K562 (cell line): ENCODE measurements around the gene USP12. TPM values are rescaled to one million over a fixed set of nuclear protein-coding genes. Genes with fewer than 3 reads are reported as not detected.
A peak's percentile ranks its signal among the peaks of the same experiment; 100 is the strongest.

Experiments used
- BRD9 ChIP-seq: fragments of 450-650 bp; IDR thresholded peaks from 2 replicates; pipeline ENCODE4 v1.6.1; 2018; ENCODE audit warnings: low read depth; ENCODE audit not compliant: partially characterized antibody
- HMGN3 ChIP-seq: IDR thresholded peaks from 2 replicates; pipeline ENCODE4 v1.6.1; 2011; ENCODE audit warnings: borderline replicate concordance, low read depth, mild to moderate bottlenecking, mixed read lengths, low read length; ENCODE audit not compliant: insufficient read length; ENCODE audit errors: extremely low read depth
- KDM1A ChIP-seq, 2 experiments: fragments of 450-650 bp; IDR thresholded peaks; 2 replicates each; pipeline ENCODE4 v1.6.1; 2016; ENCODE audit warnings: mild to moderate bottlenecking in 2 of 2
- MAFF ChIP-seq: IDR thresholded peaks from 2 replicates; pipeline ENCODE4 v1.6.1; 2012; ENCODE audit warnings: low read length, improper control_type of control experiment
- NRF1 ChIP-seq, 2 experiments: fragments of 450-650 bp; IDR thresholded peaks in 1 of 2; conservative IDR thresholded peaks in 1 of 2; 2 replicates each; pipeline ENCODE4 v1.6.1; 2014; ENCODE audit warnings: mild to moderate bottlenecking in 2 of 2
- RB1 ChIP-seq: fragments of 450-650 bp; IDR thresholded peaks from 2 replicates; pipeline ENCODE4 v1.6.1; 2017; ENCODE audit warnings: low read depth, mild to moderate bottlenecking
- STAT5A ChIP-seq: IDR thresholded peaks from 2 replicates; pipeline ENCODE4 v1.6.1; 2012; ENCODE audit warnings: low read length, inconsistent platforms, borderline replicate concordance
- TCF7L2 ChIP-seq: fragments of 150-350 bp; IDR thresholded peaks from 2 replicates; pipeline ENCODE4 v1.6.1; 2016; ENCODE audit warnings: low read depth, mild to moderate bottlenecking, low read length, moderate library complexity
- ZC3H11A ChIP-seq: IDR thresholded peaks from 2 replicates; pipeline ENCODE4 v1.6.1; 2012; ENCODE audit warnings: low read depth, low read length, improper control_type of control experiment
- ZC3H8 ChIP-seq: fragments of 450-650 bp; IDR thresholded peaks from 2 replicates; pipeline ENCODE4 v1.6.1; 2017
- ZKSCAN3 ChIP-seq: fragments of 250-450 bp; sonication (Bioruptor Pico); IDR thresholded peaks from 2 replicates; pipeline ENCODE4 v1.4.0; 2020
- ZNF23 ChIP-seq: fragments of 250-450 bp; sonication (Bioruptor Pico); IDR thresholded peaks from 2 replicates; pipeline ENCODE4 v1.4.0; 2020; ENCODE audit warnings: mild to moderate bottlenecking
- ZNF766 ChIP-seq: fragments of 200-800 bp; sonication (Bioruptor generic); conservative IDR thresholded peaks from 2 replicates; pipeline ENCODE4 v1.6.1; 2016; ENCODE audit warnings: missing genetic modification characterization, missing compliant biosample characterization
- polyA plus RNA-seq, 8 experiments: library from polyadenylated mRNA; depleted of rRNA in 4 of 8; stranded (reverse) in 5 of 8; unstranded in 3 of 8; fragments of >200 nt; fragmentation: Nextera tagmentation in 2 of 8; fragmentation: Illumina TruSeq in 1 of 8; extraction: Ambion mirVana in 2 of 8; extraction: Trizol in 1 of 8; gene quantifications; 2 replicates each; pipeline versions ENCODE4 v1.2.1 to v1.2.3, GENCODE V29; 2011 to 2014; ENCODE audit warnings: inconsistent platforms in 1 of 8, missing spikeins in 1 of 8
- total RNA-seq, 7 experiments: library from RNA; depleted of rRNA in 6 of 7; stranded (reverse); fragments of >200 nt in 6 of 7; fragmentation: Illumina TruSeq in 2 of 7; extraction: Trizol in 2 of 7; gene quantifications; 2 replicates each; pipeline versions ENCODE4 v1.2.1 to v1.2.3, GENCODE V29; 2011 to 2021; ENCODE audit warnings: low replicate concordance in 1 of 7
- TF ChIP-seq, protein P1 (sequence below): sonication (generic); formaldehyde crosslinking; IDR thresholded peaks from 2 replicates; pipeline ENCODE4 v1.8.0; 2022; ENCODE audit warnings: mild to moderate bottlenecking, missing genetic modification reagents, borderline replicate concordance
- TF ChIP-seq, protein P2 (sequence below), 2 experiments: fragments of 450-650 bp in 1 of 2; sonication (generic) in 1 of 2; formaldehyde crosslinking in 1 of 2; IDR thresholded peaks in 1 of 2; conservative IDR thresholded peaks in 1 of 2; 2 replicates each; pipeline versions ENCODE4 v1.6.1 to v1.8.1; 2016 to 2023; ENCODE audit warnings: mild to moderate bottlenecking in 2 of 2, moderate library complexity in 2 of 2, inconsistent platforms in 1 of 2, missing genetic modification reagents in 1 of 2
- TF ChIP-seq, protein P3 (sequence below): fragments of 250-450 bp; sonication (Bioruptor Pico); IDR thresholded peaks from 2 replicates; pipeline ENCODE4 v1.8.0; 2021; ENCODE audit warnings: mild to moderate bottlenecking, moderate library complexity
- TF ChIP-seq, protein P4 (sequence below): fragments of 450-650 bp; IDR thresholded peaks from 2 replicates; pipeline ENCODE4 v1.6.1; 2014; ENCODE audit warnings: low read depth, mild to moderate bottlenecking, moderate library complexity, borderline replicate concordance
- TF ChIP-seq, protein P5 (sequence below): sonication (generic); formaldehyde crosslinking; IDR thresholded peaks from 2 replicates; pipeline ENCODE4 v1.8.1; 2023; ENCODE audit warnings: mild to moderate bottlenecking, missing genetic modification reagents
- TF ChIP-seq, protein P6 (sequence below): fragments of 250-450 bp; sonication (Bioruptor Pico); IDR thresholded peaks from 2 replicates; pipeline ENCODE4 v1.8.0; 2021; ENCODE audit warnings: borderline replicate concordance, mild to moderate bottlenecking, moderate library complexity; ENCODE audit not compliant: poor library complexity, severe bottlenecking

The USP12 gene
- total and polyA plus RNA-seq, 9 of the 15 experiments (the other 6 are each of a cell fraction or from before 2014, with no cell fraction given): 1.8 to 20.5 (median 13.3) TPM

DNA sequence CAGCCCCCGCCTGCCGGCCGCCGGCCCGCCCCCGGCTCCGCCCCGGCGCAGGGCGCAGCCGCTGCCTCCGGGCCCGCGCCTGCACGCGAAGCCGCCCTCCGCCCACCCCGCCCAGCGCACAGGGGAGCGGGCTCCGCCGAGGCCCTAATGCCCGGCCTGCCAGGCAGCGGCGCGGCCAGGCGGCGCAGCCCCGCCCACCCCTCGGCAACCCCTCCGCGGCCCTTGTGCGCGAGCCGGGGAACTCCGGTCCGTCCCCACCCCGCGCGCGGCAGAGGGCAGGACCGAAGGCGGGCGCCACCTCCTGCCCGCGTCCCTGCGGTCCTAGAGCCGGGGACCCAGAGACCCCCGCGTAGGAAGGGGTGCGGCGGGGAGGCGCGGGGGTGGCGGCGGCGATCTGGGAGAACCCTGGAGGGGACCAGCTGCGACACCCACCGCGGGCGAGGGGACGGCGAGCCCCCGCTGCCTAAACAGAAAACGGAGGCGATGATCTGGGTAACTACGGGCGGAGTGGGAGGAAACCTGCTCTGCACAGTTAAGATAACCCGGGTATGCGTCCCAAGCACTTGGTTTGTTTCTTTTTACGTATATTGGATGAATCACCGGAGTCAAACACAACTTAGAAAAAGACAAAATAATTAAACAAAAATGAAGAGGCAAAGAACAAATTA, 350 bp upstream of the USP12 start (continued):
- TF ChIP-seq, protein P1, sequence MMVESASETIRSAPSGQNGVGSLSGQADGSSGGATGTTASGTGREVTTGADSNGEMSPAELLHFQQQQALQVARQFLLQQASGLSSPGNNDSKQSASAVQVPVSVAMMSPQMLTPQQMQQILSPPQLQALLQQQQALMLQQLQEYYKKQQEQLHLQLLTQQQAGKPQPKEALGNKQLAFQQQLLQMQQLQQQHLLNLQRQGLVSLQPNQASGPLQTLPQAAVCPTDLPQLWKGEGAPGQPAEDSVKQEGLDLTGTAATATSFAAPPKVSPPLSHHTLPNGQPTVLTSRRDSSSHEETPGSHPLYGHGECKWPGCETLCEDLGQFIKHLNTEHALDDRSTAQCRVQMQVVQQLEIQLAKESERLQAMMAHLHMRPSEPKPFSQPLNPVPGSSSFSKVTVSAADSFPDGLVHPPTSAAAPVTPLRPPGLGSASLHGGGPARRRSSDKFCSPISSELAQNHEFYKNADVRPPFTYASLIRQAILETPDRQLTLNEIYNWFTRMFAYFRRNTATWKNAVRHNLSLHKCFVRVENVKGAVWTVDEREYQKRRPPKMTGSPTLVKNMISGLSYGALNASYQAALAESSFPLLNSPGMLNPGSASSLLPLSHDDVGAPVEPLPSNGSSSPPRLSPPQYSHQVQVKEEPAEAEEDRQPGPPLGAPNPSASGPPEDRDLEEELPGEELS (CRISPR knock-in tag): no peak
- TF ChIP-seq KDM1A (IDR thresholded peaks at IDR 0.05) (peak in 1 of 2 experiments; percentile 37; a peak in 2 of 4 replicates), BRD9 (no peak), RB1 (peak; percentile 36; the same call in 1 of the 2 replicates), ZC3H11A (no peak), STAT5A (no peak), NRF1 (conservative IDR thresholded peaks at IDR 0.05 in 1 of 2, IDR thresholded peaks at IDR 0.05 in 1 of 2) (peak; percentile 50 to 58; a peak in 3 of 4 replicates), TCF7L2 (no peak), HMGN3 (peak; percentile 24), ZKSCAN3 (no peak), MAFF (no peak), ZC3H8 (no peak), ZNF23 (CRISPR knock-in tag) (no peak), ZNF766 (CRISPR knock-in tag) (no peak)
- TF ChIP-seq, protein P2, sequence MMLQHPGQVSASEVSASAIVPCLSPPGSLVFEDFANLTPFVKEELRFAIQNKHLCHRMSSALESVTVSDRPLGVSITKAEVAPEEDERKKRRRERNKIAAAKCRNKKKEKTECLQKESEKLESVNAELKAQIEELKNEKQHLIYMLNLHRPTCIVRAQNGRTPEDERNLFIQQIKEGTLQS (IDR thresholded peaks at IDR 0.05): peak; percentile 61
- TF ChIP-seq, protein P2 (CRISPR knock-in tag; conservative IDR thresholded peaks at IDR 0.05): no peak
- TF ChIP-seq, protein P3, sequence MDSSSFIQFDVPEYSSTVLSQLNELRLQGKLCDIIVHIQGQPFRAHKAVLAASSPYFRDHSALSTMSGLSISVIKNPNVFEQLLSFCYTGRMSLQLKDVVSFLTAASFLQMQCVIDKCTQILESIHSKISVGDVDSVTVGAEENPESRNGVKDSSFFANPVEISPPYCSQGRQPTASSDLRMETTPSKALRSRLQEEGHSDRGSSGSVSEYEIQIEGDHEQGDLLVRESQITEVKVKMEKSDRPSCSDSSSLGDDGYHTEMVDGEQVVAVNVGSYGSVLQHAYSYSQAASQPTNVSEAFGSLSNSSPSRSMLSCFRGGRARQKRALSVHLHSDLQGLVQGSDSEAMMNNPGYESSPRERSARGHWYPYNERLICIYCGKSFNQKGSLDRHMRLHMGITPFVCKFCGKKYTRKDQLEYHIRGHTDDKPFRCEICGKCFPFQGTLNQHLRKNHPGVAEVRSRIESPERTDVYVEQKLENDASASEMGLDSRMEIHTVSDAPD (CRISPR knock-in tag): no peak
- TF ChIP-seq, protein P4, sequence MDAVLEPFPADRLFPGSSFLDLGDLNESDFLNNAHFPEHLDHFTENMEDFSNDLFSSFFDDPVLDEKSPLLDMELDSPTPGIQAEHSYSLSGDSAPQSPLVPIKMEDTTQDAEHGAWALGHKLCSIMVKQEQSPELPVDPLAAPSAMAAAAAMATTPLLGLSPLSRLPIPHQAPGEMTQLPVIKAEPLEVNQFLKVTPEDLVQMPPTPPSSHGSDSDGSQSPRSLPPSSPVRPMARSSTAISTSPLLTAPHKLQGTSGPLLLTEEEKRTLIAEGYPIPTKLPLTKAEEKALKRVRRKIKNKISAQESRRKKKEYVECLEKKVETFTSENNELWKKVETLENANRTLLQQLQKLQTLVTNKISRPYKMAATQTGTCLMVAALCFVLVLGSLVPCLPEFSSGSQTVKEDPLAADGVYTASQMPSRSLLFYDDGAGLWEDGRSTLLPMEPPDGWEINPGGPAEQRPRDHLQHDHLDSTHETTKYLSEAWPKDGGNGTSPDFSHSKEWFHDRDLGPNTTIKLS: no peak
- TF ChIP-seq, protein P5, sequence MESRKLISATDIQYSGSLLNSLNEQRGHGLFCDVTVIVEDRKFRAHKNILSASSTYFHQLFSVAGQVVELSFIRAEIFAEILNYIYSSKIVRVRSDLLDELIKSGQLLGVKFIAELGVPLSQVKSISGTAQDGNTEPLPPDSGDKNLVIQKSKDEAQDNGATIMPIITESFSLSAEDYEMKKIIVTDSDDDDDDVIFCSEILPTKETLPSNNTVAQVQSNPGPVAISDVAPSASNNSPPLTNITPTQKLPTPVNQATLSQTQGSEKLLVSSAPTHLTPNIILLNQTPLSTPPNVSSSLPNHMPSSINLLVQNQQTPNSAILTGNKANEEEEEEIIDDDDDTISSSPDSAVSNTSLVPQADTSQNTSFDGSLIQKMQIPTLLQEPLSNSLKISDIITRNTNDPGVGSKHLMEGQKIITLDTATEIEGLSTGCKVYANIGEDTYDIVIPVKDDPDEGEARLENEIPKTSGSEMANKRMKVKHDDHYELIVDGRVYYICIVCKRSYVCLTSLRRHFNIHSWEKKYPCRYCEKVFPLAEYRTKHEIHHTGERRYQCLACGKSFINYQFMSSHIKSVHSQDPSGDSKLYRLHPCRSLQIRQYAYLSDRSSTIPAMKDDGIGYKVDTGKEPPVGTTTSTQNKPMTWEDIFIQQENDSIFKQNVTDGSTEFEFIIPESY (CRISPR knock-in tag): no peak
- TF ChIP-seq, protein P6, sequence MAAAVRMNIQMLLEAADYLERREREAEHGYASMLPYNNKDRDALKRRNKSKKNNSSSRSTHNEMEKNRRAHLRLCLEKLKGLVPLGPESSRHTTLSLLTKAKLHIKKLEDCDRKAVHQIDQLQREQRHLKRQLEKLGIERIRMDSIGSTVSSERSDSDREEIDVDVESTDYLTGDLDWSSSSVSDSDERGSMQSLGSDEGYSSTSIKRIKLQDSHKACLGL: no peak
